Neural cell (in vitro differentiated cells): Measurements from ENCODE around the gene LINC01488. TPM values are rescaled to one million over a fixed set of nuclear protein-coding genes. Genes with fewer than 3 reads are reported as not detected.

Experiments used
- H2AFZ ChIP-seq: fragments of 200-600, 300-800 bp; sonication (generic), shearing (Covaris generic); 2 replicates; pipeline ENCODE4 v1.6.0; 2014; ENCODE audit warnings: low read depth, mild to moderate bottlenecking, antibody characterized with exemption, low read length, moderate library complexity
- H3F3A ChIP-seq: fragments of 200-600 bp; shearing (Covaris generic); 2 replicates; pipeline ENCODE4 v1.6.1; 2016; ENCODE audit warnings: mild to moderate bottlenecking, moderate library complexity, mixed read lengths, antibody characterized with exemption, low read length; ENCODE audit not compliant: insufficient read depth, poor library complexity, severe bottlenecking
- H3K27ac ChIP-seq: fragments of 200-600, 300-800 bp; sonication (generic), shearing (Covaris generic); 2 replicates; pipeline ENCODE4 v1.5.1; 2014; ENCODE audit warnings: mild to moderate bottlenecking, low read length, moderate library complexity
- H3K27me3 ChIP-seq: fragments of 300-800, 200-600 bp; sonication (generic), shearing (Covaris generic); 2 replicates; pipeline ENCODE4 v1.6.0; 2014; ENCODE audit warnings: mild to moderate bottlenecking, low read depth, low read length, moderate library complexity; ENCODE audit not compliant: insufficient read depth
- H3K36me3 ChIP-seq: fragments of 300-800, 200-600 bp; sonication (generic), shearing (Covaris generic); 2 replicates; pipeline ENCODE4 v1.5.1; 2014; ENCODE audit warnings: mild to moderate bottlenecking, antibody characterized with exemption, low read length, moderate library complexity; ENCODE audit not compliant: insufficient read depth
- H3K4me2 ChIP-seq: fragments of 300-800, 200-600 bp; sonication (generic), shearing (Covaris generic); 2 replicates; pipeline ENCODE4 v1.6.0; 2014; ENCODE audit warnings: mild to moderate bottlenecking, low read length
- H3K4me3 ChIP-seq: fragments of 300-800, 200-600 bp; sonication (generic), shearing (Covaris generic); 2 replicates; pipeline ENCODE4 v1.5.1; 2014; ENCODE audit warnings: mild to moderate bottlenecking, low read length, moderate library complexity
- H3K79me2 ChIP-seq: fragments of 200-600 bp; shearing (Covaris generic); replicated peaks from 2 replicates; pipeline ENCODE4 v1.6.0; 2014; ENCODE audit warnings: mild to moderate bottlenecking, low read length, moderate library complexity; ENCODE audit not compliant: insufficient read depth
- H3K9ac ChIP-seq: fragments of 300-800, 200-600 bp; sonication (generic), shearing (Covaris generic); 2 replicates; pipeline ENCODE4 v1.6.1; 2016; ENCODE audit warnings: mild to moderate bottlenecking, low read length, mixed read lengths
- H3K9me2 ChIP-seq: fragments of 200-600 bp; shearing (Covaris generic); 2 replicates; pipeline ENCODE4 v1.6.1; 2016; ENCODE audit warnings: mild to moderate bottlenecking, low read length, mixed read lengths; ENCODE audit not compliant: insufficient read depth
- H3K9me3 ChIP-seq: fragments of 200-600, 300-800 bp; sonication (generic), shearing (Covaris generic); 2 replicates; pipeline ENCODE4 v1.6.1; 2016; ENCODE audit warnings: mild to moderate bottlenecking, mixed run types, low read length, moderate library complexity, mixed read lengths
- H4K20me1 ChIP-seq: fragments of 200-600 bp; shearing (Covaris generic); 2 replicates; pipeline ENCODE4 v1.6.1; 2016; ENCODE audit warnings: mild to moderate bottlenecking, mixed run types; ENCODE audit not compliant: insufficient read depth
- CTCF ChIP-seq: fragments of 450-650 bp; IDR thresholded peaks from 2 replicates; pipeline ENCODE4 v1.5.1; 2014; ENCODE audit warnings: antibody characterized with exemption, mild to moderate bottlenecking, moderate library complexity; ENCODE audit not compliant: poor library complexity, severe bottlenecking
- EP300 ChIP-seq: fragments of 450-650 bp; conservative IDR thresholded peaks from 2 replicates; pipeline ENCODE4 v1.6.1; 2014; ENCODE audit warnings: antibody characterized with exemption, mild to moderate bottlenecking, moderate library complexity; ENCODE audit not compliant: poor library complexity, severe bottlenecking
- EZH2 ChIP-seq: fragments of 200-600, 300-800 bp; shearing (Covaris generic), sonication (generic); IDR thresholded peaks from 2 replicates; pipeline ENCODE4 v1.6.1; 2014; ENCODE audit warnings: antibody characterized with exemption, low read length, borderline replicate concordance, mild to moderate bottlenecking; ENCODE audit not compliant: insufficient read depth, poor library complexity, severe bottlenecking
- MXI1 ChIP-seq: fragments of 450-650 bp; conservative IDR thresholded peaks from 2 replicates; pipeline ENCODE4 v1.6.1; 2014; ENCODE audit warnings: antibody characterized with exemption, mild to moderate bottlenecking; ENCODE audit not compliant: poor library complexity, severe bottlenecking
- POLR2AphosphoS5 ChIP-seq: IDR thresholded peaks from 2 replicates; pipeline ENCODE4 v1.6.1; 2012
- RAD21 ChIP-seq: fragments of 450-650 bp; conservative IDR thresholded peaks from 2 replicates; pipeline ENCODE4 v1.6.1; 2014; ENCODE audit warnings: antibody characterized with exemption, mild to moderate bottlenecking, moderate library complexity
- REST ChIP-seq: IDR thresholded peaks from 2 replicates; pipeline ENCODE4 v1.6.1; 2012; ENCODE audit warnings: borderline replicate concordance
- SMC3 ChIP-seq: fragments of 450-650 bp; conservative IDR thresholded peaks from 2 replicates; pipeline ENCODE4 v1.6.1; 2014; ENCODE audit warnings: antibody characterized with exemption, mild to moderate bottlenecking, moderate library complexity; ENCODE audit not compliant: poor library complexity
- TAF1 ChIP-seq: IDR thresholded peaks from 2 replicates; pipeline ENCODE4 v1.6.1; 2012; ENCODE audit warnings: low read depth
- polyA plus RNA-seq: library from polyadenylated mRNA; depleted of rRNA; stranded (reverse); fragments of >200 nt; gene quantifications from 2 replicates; pipeline ENCODE4 v1.2.3, GENCODE V29; 2014

The LINC01488 gene
- polyA plus RNA-seq, 1 donor from 2014 or later, result not detected

GRCh38 chr11:69480547-69481392, 693 bp upstream of the LINC01488 start:
- no peak overlapping the region for H3K4me3 ChIP-seq
- no peaks in the 10 kb centered on the region for H3K9me2 ChIP-seq
- H3K9ac ChIP-seq, result no peak overlapping the region
- no peaks in the 10 kb centered on the region for H3K36me3 ChIP-seq
- no peaks in the 10 kb centered on the region for H3F3A ChIP-seq
- H3K9me3 ChIP-seq, result no peaks in the 10 kb centered on the region
- H3K27ac ChIP-seq, result no peak overlapping the region
- no peak for TF ChIP-seq POLR2AphosphoS5
- H3K4me2 ChIP-seq, result no peak overlapping the region
- no peaks in the 10 kb centered on the region for H4K20me1 ChIP-seq
- H2AFZ ChIP-seq, result no peak overlapping the region
- H3K79me2 ChIP-seq, result no peaks in the 10 kb centered on the region
- no peaks in the 10 kb centered on the region for H3K27me3 ChIP-seq

GRCh38 chr11:69482322-69482721, 859 bp downstream of the LINC01488 start:
- Histone ChIP-seq H3K79me2 (no peaks in the 10 kb centered on the region), H3K4me3 (no peak overlapping the region), H3K27ac (no peak overlapping the region), H3K9ac (no peak overlapping the region), H3K27me3 (no peaks in the 10 kb centered on the region), H3K9me3 (no peaks in the 10 kb centered on the region), H3F3A (no peaks in the 10 kb centered on the region), H3K36me3 (no peaks in the 10 kb centered on the region), H2AFZ (no peak overlapping the region), H4K20me1 (no peaks in the 10 kb centered on the region), H3K4me2 (no peak overlapping the region), H3K9me2 (no peaks in the 10 kb centered on the region)
- no peak for TF ChIP-seq POLR2AphosphoS5
- TF ChIP-seq MXI1, result no peak
- no peak for TF ChIP-seq EP300
- TF ChIP-seq TAF1, result no peak
- no peak for TF ChIP-seq CTCF
- TF ChIP-seq RAD21, result no peak
- TF ChIP-seq SMC3, result no peak
- no peak for TF ChIP-seq REST
- TF ChIP-seq EZH2, result no peak
